Mesenteric fat pad (tissue), 1 donor: ENCODE data around the gene RAPGEF1. TPM values are rescaled to one million over a fixed set of nuclear protein-coding genes. Genes with fewer than 3 reads are reported as not detected.

Experiments
- DNase-seq: peaks from one replicate; pipeline ENCODE4 v3.0.0-alpha.2; 2020; ENCODE audit warnings: low spot score
- total RNA-seq: library from RNA; stranded (reverse); fragmentation: NEBNext Ultra II Directional; extraction: Animal tissue kit (Norgen Biotek cat#: 25700); gene quantifications from one replicate; pipeline ENCODE4 v1.2.1, GENCODE V29; 2021
- donor health status: DM: yes; HTN: yes; CAD: no.

RAPGEF1 gene
- total RNA-seq, 1 donor from 2014 or later = 106 TPM

- DNase-seq = no peak
Observed at GRCh38 chr9:131625790-131626670, 113.8 kb downstream of the RAPGEF1 start.

DNA sequence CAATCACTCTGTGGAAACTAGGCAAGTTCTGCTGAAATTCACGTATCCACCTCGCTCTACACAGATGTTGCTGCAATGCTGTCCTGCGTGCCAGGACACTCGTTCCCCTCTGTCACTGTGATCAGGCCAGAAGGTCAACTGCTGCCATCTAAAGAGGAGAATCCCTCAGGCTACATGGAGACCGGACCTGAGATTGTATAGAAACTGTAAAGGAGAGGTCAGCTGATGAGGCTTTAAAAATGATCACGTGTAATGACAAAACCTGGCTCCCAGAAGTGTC lies 114.4 kb downstream of the RAPGEF1 start:
- DNase-seq = no peak

DNA sequence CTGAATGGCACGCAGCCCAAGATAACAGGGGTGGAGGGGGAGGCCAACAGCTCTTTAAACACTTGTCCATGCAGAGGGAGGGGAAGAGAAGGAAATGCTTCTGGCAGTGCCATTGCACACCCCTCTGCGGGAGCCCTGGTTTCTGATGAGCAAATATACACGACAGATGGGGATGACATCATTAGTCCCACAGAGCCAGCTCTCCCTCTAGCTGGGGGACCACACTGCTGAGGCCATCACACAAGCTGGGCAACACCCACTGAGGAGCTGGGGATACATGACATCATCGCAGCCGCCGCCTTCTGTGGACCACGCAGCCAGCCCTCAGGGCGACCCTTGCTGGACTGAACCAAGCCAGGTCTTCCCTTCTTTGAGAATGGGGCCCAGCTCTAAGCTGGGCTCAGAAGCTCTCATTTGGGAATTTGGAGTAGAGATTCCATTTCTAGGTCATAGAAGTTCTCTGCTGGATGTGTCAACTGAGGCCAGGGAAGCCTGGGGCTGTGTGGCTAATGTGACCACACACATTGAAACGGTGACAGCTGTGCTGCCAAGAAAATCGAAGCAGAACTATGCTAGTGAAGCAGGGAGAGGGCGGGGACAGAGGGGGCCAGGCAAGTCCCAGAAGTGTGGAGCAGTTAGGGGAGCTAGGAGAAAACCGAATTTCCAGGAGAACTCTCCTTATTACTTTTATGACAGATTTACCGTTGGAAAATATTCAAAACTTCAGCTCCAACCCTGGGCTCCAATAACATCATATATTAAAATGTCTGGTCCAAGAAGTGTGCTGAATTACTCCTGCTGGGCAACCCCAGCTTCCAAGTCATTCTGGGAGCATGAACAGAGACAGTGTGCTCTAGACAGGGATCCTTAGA lies 115.0 kb downstream of the RAPGEF1 start:
- DNase-seq = no peak

- DNase-seq = no peak
Observed at GRCh38 chr9:131623655-131624330, 116.1 kb downstream of the RAPGEF1 start.

GRCh38 chr9:131622523-131622922 lies 117.4 kb downstream of the RAPGEF1 start:
- DNase-seq = no peak

GRCh38 chr9:131621551-131622358 lies 118.1 kb downstream of the RAPGEF1 start:
- DNase-seq = no peak

DNA sequence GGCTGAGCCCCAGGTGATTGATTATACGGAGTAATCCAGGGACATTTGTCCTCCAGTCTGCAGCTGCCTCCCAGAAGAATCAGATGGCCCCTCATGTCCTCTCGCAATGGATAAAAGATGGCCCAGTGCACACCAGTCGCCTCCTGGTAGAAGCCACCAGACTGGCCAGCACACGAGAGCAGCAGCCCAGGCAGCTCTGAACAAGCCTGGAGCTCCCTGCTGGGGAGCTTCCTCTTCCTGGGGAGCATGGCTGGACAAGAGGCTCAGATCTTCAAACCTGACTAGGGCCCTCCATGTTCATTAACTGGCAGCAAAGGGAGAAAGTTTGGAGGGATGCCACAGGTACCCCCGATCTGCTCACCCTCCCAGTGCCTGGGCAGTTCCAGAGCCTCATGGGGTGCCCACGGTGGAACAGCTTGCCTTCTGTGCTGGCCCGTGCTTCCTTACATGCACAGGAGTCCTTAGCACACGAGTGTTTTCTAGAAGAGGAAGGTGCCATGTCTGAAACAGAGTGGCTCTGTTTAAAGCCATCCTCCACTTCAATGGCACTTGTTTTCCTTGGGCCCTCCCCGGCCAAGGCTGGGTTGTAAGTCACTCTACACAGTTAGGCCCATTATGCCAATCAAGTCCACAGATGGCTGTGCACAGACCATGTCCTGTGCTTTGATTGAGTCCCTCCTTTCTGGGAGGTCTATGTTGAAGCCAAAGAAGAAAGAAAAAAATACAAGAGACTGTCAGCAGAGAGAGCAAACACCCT lies 118.9 kb downstream of the RAPGEF1 start:
- no peak for DNase-seq

DNA sequence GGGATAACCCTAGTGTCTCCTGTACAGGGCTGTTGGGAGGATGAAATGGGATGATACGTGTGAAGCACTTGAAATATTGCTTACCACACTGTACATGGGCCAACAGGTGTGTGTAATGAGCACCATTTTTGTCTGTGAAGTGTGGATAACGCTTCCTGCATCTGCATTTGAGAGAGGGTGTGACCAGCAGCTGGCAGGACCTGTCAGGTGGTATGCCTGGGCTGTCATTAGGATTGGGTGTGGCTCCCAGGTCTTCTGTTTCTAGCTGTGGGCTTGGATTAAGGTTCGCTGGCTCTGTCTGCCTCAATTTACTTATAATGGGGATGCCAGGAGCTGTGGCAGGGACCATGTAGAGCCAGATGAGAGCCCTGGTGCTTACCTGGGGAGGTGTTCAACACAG lies 120.2 kb downstream of the RAPGEF1 start:
- no peak for DNase-seq

- no peak for DNase-seq
Observed at GRCh38 chr9:131618785-131619184, 121.1 kb downstream of the RAPGEF1 start.

- no peak for DNase-seq
Observed at GRCh38 chr9:131618071-131618479, 121.8 kb downstream of the RAPGEF1 start.

- no peak for DNase-seq
Observed at GRCh38 chr9:131617611-131618010, 122.3 kb downstream of the RAPGEF1 start.

- DNase-seq = no peak
Observed at GRCh38 chr9:131616983-131617604, 122.8 kb downstream of the RAPGEF1 start.

GRCh38 chr9:131614340-131614915 lies 125.4 kb downstream of the RAPGEF1 start:
- no peak for DNase-seq

- no peak for DNase-seq
Observed at GRCh38 chr9:131613921-131614320, 126.0 kb downstream of the RAPGEF1 start.

DNA sequence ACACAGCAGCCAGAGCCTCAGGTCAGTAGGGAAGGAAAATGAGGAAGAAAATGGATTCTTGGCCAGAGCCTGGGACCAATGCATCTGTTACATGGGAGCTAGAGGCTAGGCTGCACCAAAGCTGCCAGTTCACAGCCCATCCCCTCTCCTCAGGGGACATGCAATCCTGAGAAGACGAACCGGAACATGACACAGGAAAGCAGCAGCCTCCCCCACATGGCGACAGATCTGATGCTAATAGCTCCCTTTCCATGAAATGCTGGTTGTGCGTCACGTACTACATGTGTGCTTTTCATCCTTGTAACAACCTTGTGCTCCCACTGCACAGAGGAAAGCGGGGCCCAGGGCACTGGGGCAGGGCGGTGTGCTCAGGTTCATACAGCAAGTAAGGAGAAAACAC lies 127.0 kb downstream of the RAPGEF1 start:
- DNase-seq = no peak

GRCh38 chr9:131611586-131612315 lies 128.1 kb downstream of the RAPGEF1 start:
- DNase-seq = no peak

- DNase-seq = no peak
Observed at GRCh38 chr9:131610231-131610761, 129.6 kb downstream of the RAPGEF1 start.

DNA sequence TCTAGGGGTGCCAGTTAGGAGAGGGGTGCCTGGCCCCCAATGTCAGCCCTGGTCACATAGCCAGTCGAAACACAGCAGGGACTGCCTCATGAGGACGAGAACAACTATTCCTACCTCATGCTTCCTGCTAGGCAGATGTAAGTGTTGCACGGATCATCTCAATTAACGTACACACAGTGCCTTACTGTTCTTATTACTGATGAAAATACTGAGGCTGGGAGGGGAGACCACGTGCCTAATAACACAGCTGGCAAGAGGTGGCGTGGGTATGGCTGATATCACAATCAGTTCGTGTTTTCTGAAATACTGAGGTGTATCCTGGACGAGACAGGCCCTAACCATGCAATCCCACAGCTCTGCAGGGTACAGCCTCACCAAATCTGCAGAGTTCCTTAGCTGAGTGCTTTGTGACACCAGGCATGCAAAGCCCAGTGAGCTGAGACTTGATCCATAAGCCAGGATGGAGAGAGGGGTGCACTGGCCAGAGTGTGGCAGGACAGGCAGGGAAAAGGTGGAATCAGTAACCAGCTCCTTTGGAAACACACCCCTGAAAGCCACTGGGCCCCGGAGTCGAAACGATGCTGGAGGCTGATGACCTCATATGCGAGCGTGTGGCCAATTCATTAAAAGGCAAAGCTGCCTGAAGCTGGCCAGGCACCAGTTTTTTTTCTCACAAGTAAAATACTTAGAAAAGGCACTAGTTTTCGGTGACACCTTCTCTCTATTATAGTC lies 130.6 kb downstream of the RAPGEF1 start:
- DNase-seq = no peak
